Stimulated activated CD4-positive, alpha-beta T cell treated with anti-CD3 and anti-CD28 coated beads, Interleukin-4, amount 100 ng/mL, for 1 hour (primary cell): Measurements from ENCODE around the gene CLEC16A.

Source experiments
- DNase-seq: peaks from one replicate; pipeline ENCODE4 v3.0.0-alpha.2; 2020

Gene CLEC16A

DNA sequence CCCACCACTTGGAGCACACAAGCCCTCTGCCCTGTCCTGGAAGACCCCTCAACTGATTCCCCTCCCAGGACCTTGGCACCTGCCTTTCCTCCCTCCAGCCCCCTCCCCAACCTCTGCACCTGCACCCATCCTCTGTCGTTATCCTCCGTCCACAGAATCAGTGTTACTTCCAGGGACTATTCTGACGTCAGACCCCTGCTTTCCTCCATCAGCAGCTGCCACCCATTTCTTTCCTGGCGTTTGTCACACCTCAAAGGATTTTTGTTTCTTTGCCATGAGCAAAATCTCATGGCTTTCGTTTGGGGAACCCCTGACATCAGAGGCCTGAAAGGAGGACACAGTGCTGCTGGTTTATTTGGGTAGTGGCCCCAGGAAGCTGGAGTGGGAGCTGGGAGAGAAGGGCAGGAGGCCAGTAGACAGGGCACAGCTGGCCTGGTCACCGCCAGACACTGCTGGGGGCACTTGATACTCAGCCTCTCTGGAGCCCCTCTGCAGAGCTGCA is 243.2 kb downstream of the CLEC16A start:
- DNase-seq: no peak

DNA sequence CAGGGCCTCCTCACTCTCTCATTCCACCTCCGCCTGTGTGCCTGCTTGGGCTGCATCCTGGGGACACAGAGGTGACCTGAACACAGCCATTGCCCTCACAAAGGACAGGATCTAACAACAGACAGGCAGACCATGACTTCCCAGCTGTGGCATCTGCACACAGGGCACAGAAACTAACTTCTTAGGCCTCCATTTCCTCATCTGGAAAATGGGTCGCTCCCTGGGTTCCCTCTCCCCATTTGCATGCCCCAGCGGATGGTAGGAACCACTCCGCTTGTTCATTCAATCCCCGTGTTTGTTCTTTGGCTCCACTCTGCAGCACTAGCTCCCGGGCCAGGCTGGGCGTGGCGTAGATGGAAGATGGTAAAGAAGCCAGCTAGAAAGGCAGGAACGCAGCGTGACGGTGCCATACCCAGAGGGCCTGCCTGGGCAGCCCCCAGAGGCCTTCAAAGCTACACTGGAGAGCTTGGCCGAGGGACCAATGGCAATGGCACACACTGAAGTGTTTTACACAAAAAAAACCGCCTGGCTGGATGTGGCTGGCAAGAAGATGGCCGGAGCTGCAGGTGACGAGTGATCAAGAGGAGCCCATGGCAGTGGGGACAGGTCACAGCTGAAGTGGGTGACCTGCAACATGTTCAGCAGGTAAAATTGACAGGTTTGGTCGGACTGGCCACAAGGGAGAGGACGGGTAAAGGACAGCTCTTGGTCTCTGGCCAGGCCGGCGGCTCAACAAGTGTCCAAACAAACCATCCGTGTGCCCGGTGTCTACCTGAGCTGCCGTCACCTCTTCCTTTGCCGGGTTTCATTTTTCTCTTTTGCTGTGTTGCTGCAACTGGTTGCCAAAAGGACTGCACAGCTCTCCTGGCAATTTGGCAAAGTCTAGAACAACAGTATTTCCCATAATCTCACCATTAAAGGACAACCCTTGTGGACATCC is 244.7 kb downstream of the CLEC16A start:
- no peak for DNase-seq

DNA sequence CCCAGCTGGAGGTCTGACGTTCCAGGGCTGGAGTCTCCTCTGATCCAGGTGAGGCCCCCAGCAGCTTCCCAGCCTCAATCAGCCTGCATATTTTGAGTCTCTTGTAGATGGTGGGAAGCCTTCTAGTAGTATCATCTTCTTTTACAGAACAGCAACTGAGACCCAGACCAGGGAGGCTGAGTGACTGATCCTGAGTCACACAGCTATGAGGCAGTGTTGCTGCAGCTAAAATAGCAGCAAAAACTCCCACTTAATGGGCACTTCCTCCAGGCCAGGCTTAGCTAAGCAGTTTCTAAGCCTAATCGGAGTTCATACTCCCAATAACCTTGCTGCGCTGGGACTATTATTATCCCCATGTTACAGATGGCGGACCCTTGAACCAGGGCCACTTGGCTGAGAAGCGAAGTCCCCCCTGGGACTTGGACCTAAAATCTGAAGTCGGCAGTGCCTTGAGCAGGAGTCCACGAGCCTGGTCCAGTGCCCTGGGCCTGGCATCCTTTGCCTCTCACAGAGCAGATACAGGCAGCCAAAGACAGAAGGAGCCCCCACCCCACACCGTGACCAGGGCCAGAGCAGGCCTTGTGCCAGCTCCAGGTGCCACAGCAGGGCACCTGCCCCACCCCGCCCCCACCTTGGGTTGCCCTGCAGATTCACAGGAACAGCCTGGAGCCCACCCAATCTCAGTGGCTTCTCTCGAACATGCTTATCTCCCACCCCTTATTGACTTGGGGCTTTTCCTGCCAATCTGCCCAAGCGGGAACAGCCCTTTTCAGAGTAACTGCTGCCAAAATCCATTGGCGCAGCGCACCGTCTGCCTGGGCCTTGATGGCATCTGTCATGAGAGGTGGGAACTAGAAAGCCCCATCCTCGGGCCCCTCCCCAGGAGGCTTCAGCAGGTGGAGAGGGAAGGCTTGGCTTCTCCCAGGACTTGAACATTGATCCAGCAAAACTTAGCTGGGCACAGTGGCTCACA is 246.5 kb downstream of the CLEC16A start:
- DNase-seq: no peak

DNA sequence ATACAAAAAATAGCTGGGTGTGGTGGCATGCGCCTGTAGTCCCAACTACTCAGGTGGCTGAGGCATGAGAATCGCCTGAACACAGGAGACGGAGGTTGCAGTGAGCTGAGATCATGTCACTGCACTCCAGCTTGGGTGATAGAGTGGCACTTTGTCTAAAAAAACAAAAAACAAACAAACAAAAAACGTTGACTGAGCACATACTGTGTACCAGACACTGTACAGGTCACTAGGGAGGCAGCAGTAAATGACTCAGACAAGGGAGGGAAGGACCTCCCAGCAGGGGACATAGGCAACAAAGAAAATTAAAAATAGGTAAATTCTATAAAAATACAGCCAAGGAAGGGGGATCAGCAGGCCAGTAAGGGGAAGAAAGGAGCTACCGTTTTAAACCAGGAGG is 247.3 kb downstream of the CLEC16A start:
- no peak for DNase-seq

DNA sequence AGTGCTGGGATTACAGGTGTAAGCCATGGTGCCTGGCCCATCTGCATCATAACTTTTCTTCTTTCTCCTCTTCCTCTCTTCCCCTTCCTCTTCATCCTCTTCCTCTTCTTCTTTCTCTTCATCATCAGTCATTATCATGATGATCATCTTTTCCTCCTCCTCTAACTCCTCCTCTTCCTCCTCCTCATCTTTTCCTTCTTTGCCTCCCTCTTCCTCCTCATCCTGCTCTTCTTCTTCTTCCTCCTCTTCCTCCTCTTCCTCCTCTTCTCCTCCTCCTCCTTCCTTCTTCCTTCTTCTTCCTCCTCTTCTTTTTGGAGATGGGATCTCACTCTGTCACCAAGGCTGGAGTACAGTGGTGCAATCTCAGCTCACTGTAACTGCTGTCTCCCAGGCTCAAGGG is 249.1 kb downstream of the CLEC16A start:
- DNase-seq: no peak

DNA sequence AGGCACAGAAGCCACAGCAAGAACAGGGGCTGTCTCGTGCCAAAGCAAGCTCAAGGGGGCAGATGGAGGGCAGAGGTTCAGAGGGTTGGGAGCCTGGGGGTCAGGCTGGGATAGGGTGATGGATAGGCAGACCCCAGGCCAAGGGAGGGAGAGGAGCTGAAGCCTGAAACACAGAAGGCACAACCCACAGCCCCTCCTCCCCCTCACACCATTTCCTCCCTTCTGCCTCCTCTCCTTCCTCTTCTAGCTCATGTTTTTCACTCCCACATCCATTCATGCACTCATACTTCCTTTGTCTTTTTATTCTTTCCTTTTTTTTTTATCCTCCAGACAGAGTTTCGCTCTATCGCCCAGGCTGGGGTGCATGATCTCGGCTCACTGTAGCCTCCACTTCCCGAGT is 250.5 kb downstream of the CLEC16A start:
- no peak for DNase-seq

DNA sequence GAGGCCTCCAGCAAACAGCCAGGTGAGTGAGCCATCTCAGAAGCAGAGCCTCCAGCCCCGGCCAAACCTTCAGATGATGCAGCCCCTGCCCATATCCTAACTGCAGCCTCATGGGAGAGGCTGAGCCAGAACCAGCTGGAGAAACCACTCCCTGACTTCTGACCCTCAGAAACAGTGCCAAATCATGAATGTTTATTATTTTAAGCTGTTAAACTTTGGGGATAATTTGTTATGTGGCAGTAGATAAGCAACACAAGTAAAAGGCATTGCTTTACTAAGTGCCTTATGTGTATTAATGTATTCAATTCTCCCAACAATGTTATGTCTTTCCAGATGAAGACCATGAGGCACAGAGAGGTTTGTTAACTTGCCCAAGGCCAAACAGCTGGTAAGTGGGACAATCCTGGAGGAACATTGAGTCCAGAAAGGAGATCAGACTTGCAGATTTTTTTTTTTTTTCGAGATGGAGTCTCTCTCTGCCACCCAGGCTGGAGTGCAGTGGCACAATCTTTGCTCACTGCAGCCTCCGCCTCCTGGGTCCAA is 252.0 kb downstream of the CLEC16A start:
- no peak for DNase-seq

DNA sequence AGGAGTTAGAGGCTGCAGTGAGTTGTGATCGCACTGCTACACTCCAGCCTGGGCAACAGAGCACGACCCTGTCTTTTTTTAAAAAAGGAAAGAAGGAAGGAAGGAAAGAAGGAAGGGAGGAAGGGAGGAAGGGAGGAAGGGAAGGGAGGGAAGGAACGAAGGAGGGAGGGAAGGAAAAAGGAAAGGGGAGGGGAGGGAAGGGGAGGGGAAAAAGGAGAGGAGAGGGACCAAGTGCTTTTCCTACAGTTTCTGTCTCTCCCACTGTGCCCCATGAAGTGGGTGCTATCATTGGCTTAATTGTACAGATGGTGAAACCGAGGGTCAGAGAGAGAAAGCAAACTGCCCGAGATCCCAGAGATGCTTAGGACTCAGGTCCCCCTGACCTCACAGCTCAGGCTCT is 254.0 kb downstream of the CLEC16A start:
- no peak for DNase-seq

DNA sequence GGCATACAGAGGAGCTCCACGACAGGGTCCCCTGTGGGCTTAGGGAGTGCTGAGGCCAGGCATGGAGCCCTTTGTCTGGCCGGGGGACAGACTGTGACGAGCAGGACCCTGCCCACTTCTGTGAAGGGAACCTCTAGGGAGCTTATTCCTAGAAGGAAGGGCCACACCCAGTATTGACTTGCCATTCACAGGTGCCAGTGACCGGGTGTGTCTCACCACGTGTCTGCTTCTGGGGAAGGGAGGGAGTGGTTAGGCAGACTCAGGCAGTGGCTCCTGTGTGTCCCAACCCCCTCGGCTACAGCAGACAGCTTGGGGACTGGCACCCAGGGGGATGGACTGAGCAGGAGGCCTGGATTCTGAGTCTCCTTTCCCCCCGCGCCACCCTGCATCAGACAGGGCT is 254.5 kb downstream of the CLEC16A start:
- DNase-seq: no peak

DNA sequence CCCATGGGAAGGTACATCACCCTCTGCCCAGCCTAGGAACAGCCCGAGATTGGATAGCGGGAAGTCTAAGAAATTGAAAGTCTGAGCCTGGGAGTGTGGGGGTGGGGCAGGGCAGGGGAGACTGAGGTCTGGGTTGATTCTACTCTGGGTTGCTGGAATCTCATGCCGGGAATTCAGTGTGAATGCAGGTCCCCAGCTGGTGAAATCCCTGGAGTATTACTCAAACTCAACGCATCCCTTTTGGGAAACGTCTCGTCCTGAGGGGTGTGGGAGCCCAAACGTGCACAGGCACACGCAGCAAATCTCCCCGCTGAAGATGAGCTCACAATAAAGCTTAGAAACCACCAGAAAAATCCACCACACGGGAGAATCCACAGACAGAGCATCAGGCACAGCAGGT is 256.2 kb downstream of the CLEC16A start:
- DNase-seq: no peak

DNA sequence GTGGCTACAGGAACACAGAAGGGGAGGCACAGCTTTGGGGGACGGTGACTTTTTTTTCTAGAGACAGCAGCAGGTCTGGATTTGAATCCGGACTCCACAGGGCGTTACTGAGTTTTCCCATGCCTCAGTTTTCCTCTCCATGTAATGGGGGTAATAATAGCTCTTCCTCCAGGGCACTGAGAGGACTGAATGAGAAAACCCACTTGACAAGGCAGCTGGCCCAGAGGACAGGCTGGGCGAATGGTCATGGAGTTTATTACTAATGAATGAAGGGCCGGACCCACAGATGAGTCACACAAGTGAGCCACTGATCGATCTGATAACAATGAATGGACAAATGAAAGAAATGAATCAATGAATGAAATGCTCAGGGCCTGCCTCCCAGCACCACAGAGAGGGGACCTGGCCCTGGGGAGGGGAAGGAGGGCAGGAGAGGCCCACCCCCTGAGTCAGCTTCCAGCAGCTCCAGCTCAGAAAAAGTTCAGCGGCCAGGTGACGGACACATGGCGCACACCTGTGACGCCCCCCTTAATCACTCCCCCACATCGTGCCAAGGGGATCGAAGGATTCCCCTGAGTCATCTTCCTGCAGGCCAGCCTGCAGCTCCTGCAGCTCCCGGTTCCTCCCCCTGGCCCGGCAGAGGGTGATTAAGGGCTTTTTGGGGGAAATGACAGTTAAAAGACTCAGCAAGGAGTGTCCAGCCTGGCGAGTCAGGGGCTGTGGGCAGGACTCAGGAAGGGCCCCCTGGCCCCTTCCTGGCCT is 257.3 kb downstream of the CLEC16A start:
- no peak for DNase-seq

DNA sequence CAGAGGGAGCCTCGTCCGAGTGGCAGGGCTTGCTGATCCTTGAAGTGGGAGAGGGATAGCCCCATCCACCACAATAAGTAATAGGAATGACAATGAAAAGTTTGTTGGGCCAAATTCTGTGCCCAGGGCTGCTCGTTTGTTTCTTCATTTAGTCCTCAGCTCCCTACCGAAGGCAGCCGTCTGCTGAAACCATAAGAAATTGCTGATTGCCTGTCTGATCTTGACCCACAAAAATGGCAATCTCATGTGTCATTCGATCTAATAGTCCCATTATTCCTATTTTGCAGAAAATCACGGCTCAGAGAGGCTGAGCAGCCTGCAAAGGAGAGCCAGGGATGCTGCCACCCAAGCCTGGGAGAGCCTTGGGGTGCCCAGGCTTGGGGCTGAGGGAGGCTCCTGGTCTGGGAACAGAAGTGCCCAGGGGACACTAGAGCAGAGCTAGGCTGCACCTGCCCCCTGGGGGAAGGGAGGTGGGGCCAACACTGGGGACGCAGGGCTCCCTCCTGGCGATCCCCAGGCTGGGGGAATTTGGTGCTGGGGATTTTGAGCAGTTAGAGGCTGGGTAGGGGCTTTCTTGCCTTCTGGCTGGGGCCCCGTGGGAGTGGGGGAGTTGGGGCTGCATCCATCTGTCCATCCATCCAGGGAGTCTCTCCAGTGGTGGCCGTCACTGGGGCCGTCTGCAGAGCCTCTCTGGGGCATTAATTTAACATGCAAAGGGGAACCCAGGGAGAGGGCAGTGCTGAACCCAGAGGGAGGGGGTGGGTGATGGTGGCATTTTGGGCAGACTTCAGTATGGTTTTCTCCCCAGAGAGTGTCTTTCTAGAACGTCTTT is 258.1 kb downstream of the CLEC16A start:
- no peak for DNase-seq

DNA sequence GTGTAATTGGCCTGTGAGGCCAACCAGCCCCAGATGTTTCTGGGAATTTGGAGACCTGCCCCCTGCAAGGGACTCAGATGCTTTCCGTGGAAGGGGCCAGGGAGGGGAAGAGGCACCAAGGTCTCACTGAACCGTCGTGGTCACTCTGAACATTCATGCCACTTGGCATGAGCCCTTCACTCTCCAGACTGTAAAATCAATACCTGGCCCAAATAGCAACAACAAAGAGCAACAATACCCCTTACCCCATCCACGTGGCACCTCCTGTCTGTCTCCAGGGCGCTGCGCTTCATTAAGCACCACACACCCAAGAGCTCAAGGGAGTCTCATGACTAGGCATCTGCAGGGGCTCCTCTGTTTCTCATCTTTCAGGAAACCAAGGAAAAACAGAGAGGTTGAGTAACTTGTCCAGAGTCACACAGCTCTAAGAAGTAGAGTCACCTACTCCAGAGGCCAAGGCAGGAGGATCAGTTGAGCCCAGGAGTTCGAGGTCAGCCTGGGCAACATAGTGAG is 258.8 kb downstream of the CLEC16A start:
- DNase-seq: no peak

DNA sequence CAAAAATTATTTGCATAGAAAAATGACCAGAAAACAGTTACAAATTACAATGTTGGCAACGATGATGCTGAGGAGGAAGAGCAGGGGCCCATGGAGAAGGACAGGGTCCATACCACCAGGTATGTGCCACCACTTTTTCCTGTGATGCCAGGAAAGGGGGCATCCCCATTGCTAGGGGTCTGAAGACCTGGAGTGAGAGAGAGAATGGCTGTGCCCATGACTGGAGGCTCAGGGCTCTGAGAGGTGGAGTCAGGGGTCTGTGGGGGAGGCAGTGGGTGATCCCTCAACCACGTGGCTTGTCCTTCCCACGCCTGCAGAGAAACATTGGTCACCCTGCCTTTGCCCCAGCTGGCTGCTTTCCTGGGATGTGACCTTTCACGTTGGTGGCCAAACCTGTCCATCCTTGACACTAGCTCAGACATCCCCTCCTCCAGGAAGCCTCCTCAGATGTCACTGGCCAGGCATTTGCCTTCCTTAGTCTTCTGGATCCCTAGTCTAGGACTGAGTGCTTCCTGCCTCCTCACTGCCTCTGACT is 260.2 kb downstream of the CLEC16A start:
- DNase-seq: no peak

DNA sequence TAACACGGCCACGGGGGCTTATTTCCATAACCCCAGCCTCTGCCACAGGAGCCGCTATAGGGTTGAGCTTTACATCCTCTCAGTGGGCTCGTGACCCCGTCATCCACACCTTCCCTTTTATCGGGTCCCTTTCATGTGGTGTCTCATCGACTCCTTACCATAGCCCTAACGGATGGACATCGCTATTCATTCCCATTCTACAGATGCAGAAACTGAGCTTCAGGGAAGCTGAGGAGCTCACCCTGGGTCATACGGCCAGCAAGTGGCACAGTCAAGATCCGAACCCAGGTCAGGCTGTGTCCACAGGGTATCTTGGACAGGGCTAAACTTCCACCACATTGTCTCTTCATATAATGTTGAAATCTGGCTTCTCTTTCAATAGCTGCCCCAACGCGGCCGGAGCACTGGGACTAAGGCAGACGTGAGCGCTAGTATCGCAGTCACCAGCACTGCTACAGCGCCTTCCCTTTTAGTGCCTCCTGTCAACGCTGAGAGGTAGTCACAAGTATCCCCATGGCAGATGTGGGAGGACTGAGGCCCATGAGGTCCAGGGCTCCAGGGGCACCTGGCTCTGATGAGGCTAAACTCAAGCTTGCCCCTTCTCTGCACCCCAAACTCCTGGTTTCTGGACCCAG is 260.8 kb downstream of the CLEC16A start:
- no peak for DNase-seq

DNA sequence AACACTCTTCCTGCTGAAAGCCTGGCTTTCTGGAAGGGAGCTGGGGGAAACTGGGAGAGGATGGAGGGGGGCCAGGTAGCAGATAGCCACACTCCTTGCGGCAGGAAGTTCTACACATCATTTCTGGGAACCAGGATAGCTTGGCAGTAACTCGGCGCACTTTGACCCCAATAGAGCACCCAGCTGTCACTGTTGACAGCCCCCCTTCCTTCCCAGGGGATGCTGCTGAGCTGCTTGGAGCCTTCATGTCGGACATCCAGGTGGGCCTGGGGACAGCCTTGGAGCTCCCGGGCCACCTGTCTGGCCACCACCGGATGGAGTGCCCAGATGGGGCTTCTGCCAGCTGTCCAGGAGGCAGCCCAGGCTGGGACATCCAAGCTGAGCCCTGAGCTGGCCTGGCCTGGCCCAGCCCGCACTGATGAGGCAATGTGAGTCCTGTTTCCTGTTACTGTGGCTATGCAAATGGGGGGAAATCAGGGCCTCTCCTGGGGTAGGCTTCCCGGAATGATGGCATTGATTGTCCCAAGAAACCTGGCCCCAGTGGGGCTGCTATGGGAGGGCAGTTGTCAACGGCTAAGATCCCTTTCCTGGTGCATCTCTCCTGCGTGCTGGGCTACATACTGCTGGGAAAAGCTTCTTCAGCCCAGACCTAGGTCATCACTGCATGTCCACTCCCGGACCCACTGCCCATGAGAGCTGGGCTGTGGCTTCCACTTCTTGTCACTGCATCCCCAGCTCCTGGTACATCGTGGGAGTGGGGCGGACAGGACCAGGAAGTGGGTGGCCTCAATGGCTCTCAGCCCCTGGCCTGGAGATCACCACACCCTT is 261.6 kb downstream of the CLEC16A start:
- DNase-seq: no peak

DNA sequence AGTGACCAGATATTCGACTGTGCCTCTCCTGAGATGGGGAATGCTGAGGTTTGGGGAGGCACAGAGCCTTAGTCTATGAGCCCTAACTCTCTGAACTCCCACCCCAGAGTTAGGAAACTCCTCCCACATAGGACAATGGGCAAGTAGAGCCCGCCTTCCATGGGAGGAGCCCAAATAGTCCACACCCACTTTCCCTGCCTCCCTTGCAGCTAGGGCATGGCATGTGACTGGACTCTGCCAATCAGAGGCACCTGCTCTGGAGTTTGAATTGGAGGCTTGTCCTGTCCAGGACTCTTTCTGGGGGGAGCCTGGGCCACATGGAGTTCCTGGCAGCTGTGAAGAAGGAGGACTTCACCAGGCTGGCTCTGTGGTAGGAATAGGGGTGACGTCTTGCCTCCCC is 263.3 kb downstream of the CLEC16A start:
- DNase-seq: no peak

DNA sequence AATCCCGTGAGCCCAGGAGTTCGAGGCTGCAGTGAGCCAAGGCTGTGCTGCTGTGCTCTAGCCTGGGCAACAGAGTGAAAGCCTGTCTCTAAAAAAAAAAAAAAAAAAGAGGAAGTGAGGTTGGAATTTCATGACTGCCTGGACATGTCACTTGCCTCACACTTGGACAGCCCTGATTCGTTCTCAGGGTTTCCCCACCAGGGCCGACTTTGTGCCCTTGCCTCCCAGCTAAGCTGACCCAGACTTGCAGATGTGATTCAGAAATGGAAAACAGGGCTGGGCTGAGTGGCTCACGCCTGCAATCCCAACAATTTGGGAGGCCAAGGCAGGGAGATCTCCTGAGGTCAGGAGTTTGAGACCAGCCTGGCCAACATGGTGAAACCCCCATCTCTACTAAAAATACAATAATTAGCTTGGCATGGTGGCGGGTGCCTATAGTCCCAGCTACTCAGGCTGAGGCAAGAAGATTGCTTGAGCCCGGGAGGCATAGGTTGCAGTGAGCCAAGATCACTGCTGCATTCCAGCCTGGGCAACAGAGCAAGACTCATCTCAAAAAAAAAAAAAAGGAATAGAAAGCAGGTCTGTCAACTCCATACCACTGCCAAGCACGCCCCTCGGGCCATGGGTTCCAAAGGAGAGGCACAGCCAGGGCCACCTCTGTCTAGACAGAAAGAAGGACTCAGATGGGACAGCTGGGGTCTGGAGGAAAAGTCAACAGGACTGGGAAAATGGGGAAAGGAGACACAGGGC is 264.7 kb downstream of the CLEC16A start:
- DNase-seq: no peak

DNA sequence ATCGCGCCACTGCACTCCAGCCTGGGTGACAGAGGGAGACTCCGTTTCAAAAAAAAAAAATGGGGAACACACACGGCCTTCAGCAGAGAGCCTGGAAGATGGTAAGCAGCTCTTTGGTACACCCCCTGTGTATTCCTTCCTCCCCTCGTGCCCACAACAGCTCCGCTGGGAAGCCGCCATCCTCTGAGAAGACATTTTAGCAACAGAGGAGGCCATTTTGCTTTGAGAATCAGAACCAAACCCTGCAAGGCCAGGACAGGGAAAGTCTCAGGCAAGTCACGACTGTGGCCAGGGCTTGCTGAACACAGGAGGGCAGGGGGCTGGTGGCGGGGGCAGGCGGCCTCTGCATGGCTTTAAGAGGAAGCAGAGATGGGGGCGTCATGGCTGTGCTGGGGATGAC is 265.9 kb downstream of the CLEC16A start:
- no peak for DNase-seq
